H1 (cell line): Measurements from ENCODE around the gene DNAH10.

Source experiments
- CBX8 ChIP-seq: fragments of 300-800, 300-1000 bp; sonication (generic); IDR thresholded peaks from 2 replicates; pipeline ENCODE4 v1.7.1; 2016; ENCODE audit warnings: low read depth, low read length, borderline replicate concordance
- CHD1 ChIP-seq: IDR thresholded peaks from 2 replicates; pipeline ENCODE4 v1.6.1; 2012; ENCODE audit warnings: low read depth, low read length, improper control_type of control experiment
- KDM5A ChIP-seq: fragments of 200-600 bp; IDR thresholded peaks from 2 replicates; pipeline ENCODE4 v1.7.1; 2012; ENCODE audit warnings: mild to moderate bottlenecking, low read length, inconsistent platforms, mixed read lengths
- MAFK ChIP-seq: IDR thresholded peaks from 2 replicates; pipeline ENCODE4 v1.6.1; 2012; ENCODE audit warnings: low read depth, mild to moderate bottlenecking, improper control_type of control experiment, low read length

- TF ChIP-seq CHD1 (no peak), KDM5A (no peak), MAFK (no peak), CBX8 (no peak)
Measured at GRCh38 chr12:123910761-123911193, 148.7 kb downstream of the DNAH10 start.
